ENCODE results near the gene NBPF11.
"Not testable (repeated sequence)": the region's sequence is repeated elsewhere in the genome, so short reads cannot be mapped to it uniquely, and the experiment has no call there.

DNA sequence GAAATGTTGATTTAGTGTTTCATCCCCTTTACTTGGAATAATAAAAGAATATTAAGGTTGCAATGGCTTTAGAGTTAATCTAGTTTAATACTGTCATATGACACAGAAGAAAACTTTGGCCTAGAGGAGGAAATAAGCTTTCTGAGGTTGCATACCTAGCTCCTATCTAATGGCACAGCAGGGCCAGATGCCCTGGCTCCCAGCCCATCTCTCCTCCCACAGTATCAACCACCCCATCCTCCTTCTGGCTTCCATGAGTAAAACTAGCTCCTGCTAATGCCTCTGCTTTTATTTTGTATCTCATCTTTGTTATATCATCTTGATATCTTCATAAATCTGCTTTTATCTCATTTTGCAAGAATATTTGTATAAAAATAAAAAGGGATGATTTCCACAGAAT lies 19.9 kb upstream of the NBPF11 start:
- not testable (repeated sequence) for TF ChIP-seq POLR2A, CTCF (IDR thresholded peaks at IDR 0.05)

Data from heart left ventricle (tissue), 13 donors.